ENCODE results near the gene SPARCL1.
"Not testable (repeated sequence)": the region's sequence is repeated elsewhere in the genome, so short reads cannot be mapped to it uniquely, and the experiment has no call there.

- not testable (repeated sequence) for TF ChIP-seq CTCF (IDR thresholded peaks at IDR 0.05); ZFX (IDR thresholded peaks at IDR 0.05; ENCODE audit: borderline replicate concordance)
Measured at GRCh38 chr4:87488666-87489065, 40.5 kb downstream of the SPARCL1 start.

Data from 22Rv1 (cell line).